Activated naive CD4-positive, alpha-beta T cell treated with anti-CD3 and anti-CD28 coated beads, Interleukin-2, amount 50 U/mL, for 72 hours (primary cell): Measurements from ENCODE around the gene SIAH3. TPM values are rescaled to one million over a fixed set of nuclear protein-coding genes. Genes with fewer than 3 reads are reported as not detected.

ENCODE experiments used
- ATAC-seq, 2 donors: fragments of 150-1000 bp; cut with Tn5 transposase; 2 replicates each; pipeline ENCODE4 v1.10.0; 2021; ENCODE audit warnings: mild to moderate bottlenecking in 2 of 2, moderate library complexity in 2 of 2
- DNase-seq, 2 donors: peaks; one replicate each; pipeline ENCODE4 v3.0.0; 2021 to 2022; ENCODE audit warnings: low spot score in 2 of 2
- H3K27ac Mint-ChIP-seq, 2 donors: one replicate each; pipeline ENCODE4 v1.8.0; 2022; ENCODE audit warnings: mild to moderate bottlenecking in 2 of 2, mixed read lengths in 2 of 2
- H3K36me3 Mint-ChIP-seq, 2 donors: one replicate each; pipeline ENCODE4 v1.8.0; 2022; ENCODE audit warnings: mixed read lengths in 2 of 2
- H3K9me3 Mint-ChIP-seq, 2 donors: one replicate each; pipeline ENCODE4 v1.8.0; 2022; ENCODE audit warnings: mixed read lengths in 2 of 2
- total RNA-seq, 2 donors: library from RNA; stranded (reverse); gene quantifications; one replicate each; pipeline ENCODE4 v1.2.3, GENCODE V29; 2022

Gene SIAH3
- total RNA-seq, 2 donors from 2014 or later = 0.02 to 0.31 TPM

GRCh38 chr13:45808925-45809324, 42.6 kb downstream of the SIAH3 start:
- Mint-ChIP-seq H3K36me3 (no peaks in the 10 kb centered on the region), H3K9me3 (no peaks in the 10 kb centered on the region), H3K27ac (no peak overlapping the region)
- no peak for ATAC-seq
- no peak for DNase-seq

- no peak for DNase-seq
- ATAC-seq = peak; percentile 43 to 44
- H3K9me3 Mint-ChIP-seq = no peaks in the 10 kb centered on the region
- no peak overlapping the region for H3K27ac Mint-ChIP-seq
- no peaks in the 10 kb centered on the region for H3K36me3 Mint-ChIP-seq
Measured at GRCh38 chr13:45807520-45808099, 43.9 kb downstream of the SIAH3 start.

GRCh38 chr13:45800485-45800884, 51.1 kb downstream of the SIAH3 start:
- ATAC-seq = no peak
- H3K36me3 Mint-ChIP-seq = no peaks in the 10 kb centered on the region
- no peak overlapping the region for H3K27ac Mint-ChIP-seq
- DNase-seq = no peak
- no peaks in the 10 kb centered on the region for H3K9me3 Mint-ChIP-seq

- Mint-ChIP-seq H3K27ac (no peak overlapping the region), H3K36me3 (no peaks in the 10 kb centered on the region), H3K9me3 (peaks cover 0 to 3% of the 10 kb centered on the region in 2 donors)
- no peak for ATAC-seq
- no peak for DNase-seq
Measured at GRCh38 chr13:45799451-45799850, 52.1 kb downstream of the SIAH3 start.

GRCh38 chr13:45798851-45799250, 52.7 kb downstream of the SIAH3 start:
- Mint-ChIP-seq H3K36me3 (no peaks in the 10 kb centered on the region), H3K9me3 (peaks cover 0 to 4% of the 10 kb centered on the region in 2 donors), H3K27ac (no peak overlapping the region)
- DNase-seq = no peak
- ATAC-seq = no peak

- Mint-ChIP-seq H3K36me3 (no peaks in the 10 kb centered on the region), H3K27ac (no peak overlapping the region), H3K9me3 (peaks cover 0 to 4% of the 10 kb centered on the region in 2 donors)
- no peak for DNase-seq
- no peak for ATAC-seq
Measured at GRCh38 chr13:45796426-45797235, 54.9 kb downstream of the SIAH3 start.

GRCh38 chr13:45792827-45793303, 58.7 kb downstream of the SIAH3 start:
- ATAC-seq (peak in 1 of 2 donors; percentile 76), DNase-seq (no peak)
- H3K36me3 Mint-ChIP-seq = no peaks in the 10 kb centered on the region
- H3K27ac Mint-ChIP-seq = peak overlapping the region in 1 of 2 donors; percentile 63
- H3K9me3 Mint-ChIP-seq = peaks cover 0 to 4% of the 10 kb centered on the region in 2 donors

GRCh38 chr13:45788011-45788410, 63.5 kb downstream of the SIAH3 start:
- DNase-seq (no peak), ATAC-seq (no peak)
- no peaks in the 10 kb centered on the region for H3K36me3 Mint-ChIP-seq
- H3K27ac Mint-ChIP-seq = no peak overlapping the region
- H3K9me3 Mint-ChIP-seq = no peaks in the 10 kb centered on the region

GRCh38 chr13:45787346-45787745, 64.2 kb downstream of the SIAH3 start:
- DNase-seq (no peak), ATAC-seq (no peak)
- Mint-ChIP-seq H3K36me3 (no peaks in the 10 kb centered on the region), H3K9me3 (no peaks in the 10 kb centered on the region), H3K27ac (no peak overlapping the region)

- no peaks in the 10 kb centered on the region for H3K9me3 Mint-ChIP-seq
- no peak for DNase-seq
Measured at GRCh38 chr13:45786293-45786920, 65.1 kb downstream of the SIAH3 start.

GRCh38 chr13:45784755-45785675, 66.5 kb downstream of the SIAH3 start:
- Mint-ChIP-seq H3K27ac (no peak overlapping the region), H3K36me3 (no peaks in the 10 kb centered on the region), H3K9me3 (no peaks in the 10 kb centered on the region)
- no peak for DNase-seq
- ATAC-seq = peak; percentile 24 to 88

More at GRCh38 chr13:45786293-45786920, 65.1 kb downstream of the SIAH3 start:
- ATAC-seq = no peak
- no peaks in the 10 kb centered on the region for H3K36me3 Mint-ChIP-seq
- no peak overlapping the region for H3K27ac Mint-ChIP-seq

GRCh38 chr13:45783346-45784043, 68.1 kb downstream of the SIAH3 start:
- DNase-seq (no peak), ATAC-seq (no peak)
- no peak overlapping the region for H3K27ac Mint-ChIP-seq
- H3K36me3 Mint-ChIP-seq = no peaks in the 10 kb centered on the region
- H3K9me3 Mint-ChIP-seq = no peaks in the 10 kb centered on the region

GRCh38 chr13:45782327-45783045, 69.1 kb downstream of the SIAH3 start:
- Mint-ChIP-seq H3K9me3 (no peaks in the 10 kb centered on the region), H3K27ac (no peak overlapping the region)
- ATAC-seq = no peak

GRCh38 chr13:45781553-45782326, 69.8 kb downstream of the SIAH3 start:
- Mint-ChIP-seq H3K36me3 (no peaks in the 10 kb centered on the region), H3K27ac (no peak overlapping the region), H3K9me3 (no peaks in the 10 kb centered on the region)
- no peak for DNase-seq
- peak in 1 of 2 donors; percentile 38 for ATAC-seq

More at GRCh38 chr13:45782327-45783045, 69.1 kb downstream of the SIAH3 start:
- H3K36me3 Mint-ChIP-seq = no peaks in the 10 kb centered on the region
- DNase-seq = no peak

- no peak for DNase-seq
- no peaks in the 10 kb centered on the region for H3K36me3 Mint-ChIP-seq
- ATAC-seq = no peak
- H3K9me3 Mint-ChIP-seq = no peaks in the 10 kb centered on the region
- H3K27ac Mint-ChIP-seq = peak overlapping the region in 1 of 2 donors; percentile 55
Measured at GRCh38 chr13:45779901-45780300, 71.7 kb downstream of the SIAH3 start.
